GM19023 (cell line): Measurements from ENCODE around the gene SOBP.
A peak's percentile ranks its signal among the peaks of the same experiment; 100 is the strongest.

Experiments
- ATAC-seq: cut with Tn5 transposase; IDR thresholded peaks from one replicate; pipeline ENCODE4 v1.9.1; 2021; ENCODE audit warnings: mild to moderate bottlenecking, moderate library complexity; ENCODE audit not compliant: unreplicated experiment

The SOBP gene

DNA sequence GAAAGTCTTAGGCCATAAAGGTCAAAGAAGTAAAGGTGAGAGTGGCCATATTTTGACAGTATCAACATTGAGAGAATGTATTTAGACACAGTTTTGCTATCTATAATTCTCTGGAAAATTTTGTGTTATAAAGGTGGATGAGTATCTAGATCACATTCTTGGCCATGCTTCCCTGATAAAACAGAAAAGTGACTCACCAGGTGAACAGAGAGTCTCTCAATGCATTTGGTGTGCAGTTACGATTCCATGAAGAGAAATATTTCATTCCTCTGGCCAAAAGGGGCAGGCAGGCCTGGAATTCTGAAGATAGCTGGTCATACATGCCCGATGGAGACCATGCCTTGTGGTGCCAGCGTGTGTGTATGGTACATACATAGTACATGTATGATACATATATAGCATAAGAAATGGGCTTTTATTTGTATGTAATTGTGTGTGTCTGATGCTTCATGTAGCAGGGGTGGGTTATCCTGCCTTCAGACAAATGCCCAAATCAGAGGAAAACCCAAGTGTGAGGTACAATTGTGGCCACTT lies 164.0 kb downstream of the SOBP start:
- no peak for ATAC-seq

- no peak for ATAC-seq
Measured at GRCh38 chr6:107654764-107655163, 164.8 kb downstream of the SOBP start.

- no peak for ATAC-seq
Measured at GRCh38 chr6:107655245-107655644, 165.3 kb downstream of the SOBP start.

DNA sequence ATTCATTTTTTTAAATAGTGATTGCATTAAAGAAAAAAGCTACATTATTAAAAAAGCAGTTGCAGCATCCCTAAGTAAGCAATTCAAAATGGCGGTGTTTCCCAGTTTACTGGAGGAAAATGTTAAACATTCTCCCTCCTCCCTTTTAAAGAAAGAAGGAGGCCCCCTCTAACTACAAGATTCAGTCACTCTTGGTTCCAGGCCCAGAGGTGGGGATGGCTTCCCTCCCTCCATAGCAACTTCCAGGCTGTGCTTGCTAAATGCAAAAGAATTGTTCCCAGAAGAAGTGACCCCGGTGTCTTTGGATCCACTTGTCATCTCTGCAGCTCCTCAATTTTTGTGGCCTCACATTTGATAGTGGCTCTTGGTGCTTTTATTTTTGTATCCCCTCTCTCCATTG lies 165.9 kb downstream of the SOBP start:
- ATAC-seq, result no peak

DNA sequence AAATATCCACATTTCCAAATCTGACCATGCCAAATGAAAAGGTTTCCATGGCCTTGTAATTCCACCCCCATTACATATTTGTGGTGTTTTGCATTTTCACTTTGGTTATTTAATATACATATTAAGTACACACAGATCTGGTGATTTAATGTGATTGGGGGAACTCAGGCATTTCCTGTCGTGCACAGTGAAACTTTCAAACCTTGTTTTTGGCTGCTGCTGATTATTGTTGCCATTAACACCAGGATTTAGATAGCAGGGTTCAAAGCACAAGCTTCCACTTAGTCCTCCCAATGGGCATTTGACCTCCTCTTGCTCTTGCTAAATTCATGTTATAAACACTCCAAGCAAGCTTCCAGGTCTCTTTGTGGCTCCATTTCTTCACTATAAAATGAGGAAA lies 166.5 kb downstream of the SOBP start:
- ATAC-seq, result no peak

GRCh38 chr6:107656883-107657282 lies 167.0 kb downstream of the SOBP start:
- no peak for ATAC-seq

DNA sequence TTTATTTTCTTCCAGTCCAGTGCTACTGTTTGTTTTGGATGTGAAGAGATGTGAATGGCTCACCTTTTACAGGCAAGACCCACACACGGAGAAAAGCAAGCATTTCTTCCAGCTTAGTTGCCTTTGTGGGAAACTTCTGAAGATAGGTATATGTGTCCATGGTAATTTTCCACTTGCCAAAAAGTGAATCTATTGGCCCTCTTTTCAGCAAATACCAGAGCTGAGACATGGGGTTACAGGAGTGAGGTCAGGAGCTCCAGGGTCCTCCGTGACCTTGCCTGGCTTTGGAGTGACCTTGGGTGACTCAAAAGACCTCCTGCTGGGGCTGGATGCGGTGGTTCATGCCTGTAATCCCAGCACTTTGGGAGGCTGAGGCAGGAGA lies 167.4 kb downstream of the SOBP start:
- no peak for ATAC-seq

GRCh38 chr6:107657755-107658461 lies 168.0 kb downstream of the SOBP start:
- peak; percentile 92 for ATAC-seq

DNA sequence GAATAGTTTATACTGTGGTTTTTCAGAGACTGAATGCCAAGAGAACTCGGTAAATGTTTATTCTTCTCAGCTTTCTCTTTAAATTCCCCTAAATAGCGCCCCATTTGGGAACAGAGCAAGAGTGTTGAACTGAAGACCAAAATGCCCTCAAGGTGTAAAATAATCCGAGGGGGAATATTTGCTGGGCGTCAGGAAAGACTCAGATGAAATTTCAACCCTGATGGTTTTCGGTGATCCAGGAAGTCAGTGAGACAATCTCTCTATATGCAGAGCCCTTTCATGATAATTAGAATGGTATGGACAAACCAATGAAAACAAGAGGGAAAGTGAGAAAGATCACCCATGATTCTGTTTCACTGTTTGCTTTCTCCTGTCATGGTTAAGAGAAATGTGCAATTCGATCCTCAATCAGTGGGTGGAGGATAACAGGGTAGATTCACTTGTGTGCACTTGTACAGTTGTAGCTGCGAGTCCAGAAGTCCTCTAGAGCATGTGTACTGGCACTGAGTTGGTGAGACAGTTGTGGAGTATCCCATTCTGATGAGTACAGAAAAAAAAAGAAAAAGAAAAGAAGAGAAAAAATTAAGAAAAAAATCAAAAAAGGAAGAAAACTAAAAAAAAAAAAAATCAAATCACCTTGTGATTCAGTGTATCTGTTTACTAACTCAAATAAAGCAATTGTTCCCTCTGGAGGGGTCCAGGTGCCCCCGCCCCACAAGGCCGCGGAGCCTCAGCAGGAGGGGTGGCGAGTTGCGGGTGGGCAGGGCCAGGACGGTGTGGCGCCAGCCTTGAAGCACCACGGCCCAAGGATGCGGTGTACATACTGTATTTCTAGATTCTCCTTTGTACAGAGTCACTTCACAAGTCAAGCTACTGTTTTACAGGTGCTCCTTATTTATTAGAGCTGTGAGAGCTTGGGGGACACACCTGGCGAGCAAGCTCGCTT lies 169.3 kb downstream of the SOBP start:
- ATAC-seq, result no peak

DNA sequence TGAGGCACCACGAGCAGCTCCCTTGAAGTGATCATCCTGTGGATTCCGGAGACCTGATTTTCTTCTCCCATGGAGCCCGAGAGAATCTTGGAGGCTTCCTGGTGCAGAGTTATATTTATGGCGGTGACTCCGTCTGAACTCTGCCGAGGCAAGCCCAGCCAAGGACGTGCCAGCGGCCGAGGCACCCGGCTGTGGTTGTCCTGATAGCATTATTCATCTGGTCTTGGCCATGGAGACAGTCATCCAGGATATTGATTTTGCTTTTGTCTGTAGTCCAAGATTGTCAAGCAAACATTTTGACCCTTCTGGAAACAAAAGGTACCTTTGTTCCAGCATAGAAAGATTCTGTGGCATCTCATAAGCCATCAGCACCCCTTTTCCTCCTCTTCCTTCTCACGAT lies 170.9 kb downstream of the SOBP start:
- ATAC-seq, result no peak

DNA sequence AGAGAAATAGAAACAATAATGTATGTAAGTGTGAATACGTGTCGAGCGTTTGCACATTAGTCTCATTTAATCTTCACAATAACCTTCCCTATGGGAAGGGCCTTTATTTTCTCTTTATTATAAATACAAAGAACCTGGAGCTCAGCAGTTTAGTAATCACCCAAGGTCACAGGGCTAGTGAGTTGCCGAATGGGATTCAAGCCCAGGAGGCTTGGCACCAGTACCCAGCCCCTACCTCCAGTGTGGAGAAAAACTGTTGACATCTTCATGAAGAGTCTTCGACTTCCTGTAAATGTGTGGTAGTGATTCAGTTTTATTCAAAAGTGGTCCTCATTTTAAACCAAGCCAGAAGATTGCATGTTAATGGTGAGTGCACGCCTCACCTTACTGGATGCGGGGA lies 171.4 kb downstream of the SOBP start:
- no peak for ATAC-seq

DNA sequence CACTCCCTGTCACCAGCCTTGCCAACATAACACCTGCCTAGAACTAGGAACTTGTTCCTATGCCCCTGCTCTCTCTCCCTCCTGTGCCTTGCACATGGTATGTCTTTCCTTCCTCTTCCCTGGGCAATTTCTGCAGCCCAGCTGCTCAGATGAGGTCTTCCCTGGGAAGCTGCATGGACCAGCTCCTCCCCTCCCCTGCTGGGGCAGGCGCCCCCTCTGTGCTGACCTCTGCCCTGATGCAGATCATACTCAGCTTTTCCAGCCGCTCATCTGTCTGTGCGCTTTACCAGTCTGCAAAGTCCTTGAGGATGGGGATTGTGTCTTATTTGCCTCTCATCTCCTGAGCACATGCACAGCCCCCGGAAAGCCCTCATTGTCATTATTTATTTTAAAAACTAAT lies 172.4 kb downstream of the SOBP start:
- ATAC-seq, result no peak

DNA sequence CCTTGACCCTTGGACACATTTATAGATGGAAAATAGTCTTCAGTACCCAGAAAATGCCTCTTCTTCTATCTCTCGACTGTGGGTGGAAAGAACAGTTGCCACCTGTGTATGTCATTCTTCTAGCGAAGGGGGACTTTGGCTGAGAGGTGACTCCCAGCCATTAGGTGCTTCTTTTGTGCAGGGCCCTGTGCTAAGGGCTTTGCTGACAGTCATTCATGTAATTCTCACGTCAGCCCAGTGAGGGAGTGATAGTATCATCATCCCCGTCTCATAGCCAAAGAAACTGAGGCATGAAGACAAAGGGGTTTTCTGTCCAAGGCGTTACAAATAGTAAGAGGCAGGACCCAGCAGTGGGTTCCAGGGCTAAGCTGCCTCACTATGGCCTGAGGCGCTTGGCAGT lies 173.4 kb downstream of the SOBP start:
- no peak for ATAC-seq

DNA sequence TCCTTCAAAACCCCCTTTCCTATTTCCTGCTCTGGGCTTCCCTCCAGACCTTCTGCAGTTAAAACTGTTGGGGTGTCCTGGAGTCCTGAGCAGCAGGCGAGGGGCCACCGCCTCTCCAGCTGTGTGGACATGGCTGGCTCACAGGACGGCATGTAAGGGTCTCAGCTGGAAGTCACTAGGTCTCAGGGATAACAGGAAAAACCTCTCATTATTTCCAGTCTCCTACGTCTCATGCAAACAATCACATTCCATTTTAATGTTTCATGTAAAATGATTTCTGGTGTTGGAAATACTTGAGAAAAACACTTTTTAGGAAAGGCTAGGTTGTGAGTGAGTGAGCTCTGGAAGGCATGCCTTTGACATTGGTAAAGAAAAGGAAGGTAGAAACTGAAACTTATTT lies 175.5 kb downstream of the SOBP start:
- no peak for ATAC-seq

DNA sequence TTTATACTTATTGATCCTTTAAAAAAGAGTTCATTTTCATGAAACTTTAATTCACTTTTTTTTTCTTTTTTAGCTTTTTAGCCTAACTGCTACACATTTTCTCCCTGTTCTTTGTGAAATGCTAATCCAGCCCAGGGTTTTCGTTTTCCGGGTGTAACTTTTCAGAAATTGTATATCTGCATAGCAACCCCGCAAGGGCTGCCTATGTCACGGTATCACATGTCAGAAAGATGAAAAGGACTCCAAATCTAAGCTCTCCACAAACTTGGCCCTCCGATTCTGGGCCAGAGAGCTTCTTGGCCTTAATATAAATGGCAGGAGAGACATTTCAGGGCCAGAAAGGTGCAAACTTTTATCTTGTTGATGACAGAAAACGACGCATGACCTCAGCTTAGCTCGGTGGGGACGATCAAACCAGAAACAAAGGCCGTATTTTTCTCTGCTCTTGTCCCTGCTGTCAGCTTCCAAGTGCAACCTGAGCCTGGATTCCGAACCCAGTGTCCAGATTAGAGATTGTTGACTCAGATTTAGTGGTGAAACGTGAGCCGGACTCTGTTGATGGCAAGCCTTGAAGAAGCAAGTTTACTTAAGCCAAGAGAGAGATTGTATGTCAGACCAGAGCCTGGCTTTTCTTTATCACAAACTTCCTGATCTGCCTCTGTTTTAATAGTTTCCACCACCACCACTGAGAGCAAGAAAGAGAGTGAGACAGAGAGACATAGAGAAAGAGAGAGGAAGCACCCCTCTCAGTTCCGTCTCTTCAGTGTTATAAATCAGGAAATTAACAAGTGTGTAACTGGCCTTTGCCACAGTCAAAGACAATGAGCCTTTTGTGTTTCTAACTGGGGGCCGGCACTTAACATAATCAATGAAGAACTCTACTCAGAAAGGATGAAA lies 176.4 kb downstream of the SOBP start:
- no peak for ATAC-seq

- no peak for ATAC-seq
Measured at GRCh38 chr6:107666981-107667601, 177.2 kb downstream of the SOBP start.

DNA sequence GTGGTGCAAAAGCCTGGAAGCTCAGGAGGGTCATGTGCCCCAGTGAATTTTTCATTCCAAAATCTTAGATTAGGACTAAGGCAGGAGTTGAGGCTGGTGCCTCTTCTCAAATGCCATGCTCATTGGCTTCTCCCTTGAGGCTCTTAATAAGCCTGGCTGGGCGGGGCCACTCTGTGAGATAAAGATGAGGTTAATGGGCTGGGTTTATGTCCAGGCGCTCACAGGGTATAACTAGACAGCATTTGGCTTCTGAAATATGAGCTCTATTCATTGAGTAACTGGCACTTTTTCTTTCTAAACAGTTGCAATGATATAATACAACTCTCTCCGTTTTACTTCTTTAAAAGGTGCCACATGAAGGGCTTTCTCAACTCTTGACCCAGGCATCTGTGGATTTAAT lies 177.9 kb downstream of the SOBP start:
- ATAC-seq, result no peak

DNA sequence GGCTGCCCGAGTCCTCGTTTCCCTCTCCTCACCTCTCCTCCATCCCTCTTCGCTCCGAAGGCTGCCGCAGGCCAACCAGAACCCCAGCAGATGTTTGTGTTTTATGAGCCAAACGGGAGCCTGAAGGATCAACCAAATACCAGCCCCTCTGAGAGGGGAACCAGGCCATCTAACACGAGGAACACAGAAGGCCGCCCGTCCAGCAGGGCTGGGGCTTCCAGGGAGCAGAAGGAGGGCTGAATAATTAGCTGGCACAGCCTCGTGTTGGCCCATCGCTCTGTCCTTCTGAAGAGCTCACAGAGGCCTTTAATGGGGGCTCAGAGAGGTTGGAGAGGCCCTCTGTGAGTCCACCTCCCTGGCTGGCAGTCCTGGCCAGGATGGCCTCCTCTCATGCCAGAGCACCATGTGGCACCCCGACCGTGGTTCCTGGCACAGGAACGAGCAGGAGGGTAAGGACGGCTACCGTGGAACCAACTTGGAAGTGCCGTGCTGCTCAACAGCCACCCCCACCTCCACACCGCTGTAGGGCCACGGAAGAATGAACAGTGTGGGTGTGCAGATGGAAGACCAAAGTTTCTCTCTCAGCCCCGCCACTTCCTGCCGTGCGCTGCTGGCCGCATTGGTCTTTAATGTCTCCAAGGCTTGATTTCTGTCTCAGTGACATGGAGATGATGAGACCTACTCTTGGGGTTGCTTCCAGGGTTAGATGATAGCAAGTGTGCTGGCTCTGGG lies 179.0 kb downstream of the SOBP start:
- peak; percentile 87 for ATAC-seq

GRCh38 chr6:107670792-107671199 lies 180.9 kb downstream of the SOBP start:
- ATAC-seq, result no peak

GRCh38 chr6:107673076-107673494 lies 183.2 kb downstream of the SOBP start:
- ATAC-seq, result no peak
